ENCODE measurements around the gene AGBL4. TPM values are rescaled to one million over a fixed set of nuclear protein-coding genes. Genes with fewer than 3 reads are reported as not detected.

AGBL4 gene
- total RNA-seq, 6 experiments from 2014 or later, result not detected

GRCh38 chr1:48730164-48730910 is 1293.4 kb downstream of the AGBL4 start:
- H3K27ac Mint-ChIP-seq, result no peak overlapping the region

GRCh38 chr1:48728584-48728983 is 1295.2 kb downstream of the AGBL4 start:
- no peak for TF ChIP-seq CTCF (IDR thresholded peaks at IDR 0.05)
- no peak overlapping the region for H3K4me3 Mint-ChIP-seq
- H3K27me3 Mint-ChIP-seq (ENCODE audit: insufficient read depth), result no peaks in the 10 kb centered on the region
- H3K36me3 Mint-ChIP-seq (ENCODE audit: low read depth), result peaks cover 3% of the 10 kb centered on the region; the same call in 1 of the 2 replicates
- H3K27ac Mint-ChIP-seq, result no peak overlapping the region
- peaks cover 30% of the 10 kb centered on the region for H3K9me3 Mint-ChIP-seq
- H3K4me1 Mint-ChIP-seq (ENCODE audit: low read depth), result no peaks in the 10 kb centered on the region
- DNase-seq, result no peak

More at GRCh38 chr1:48730164-48730910, 1293.4 kb downstream of the AGBL4 start:
- peaks cover 36% of the 10 kb centered on the region for H3K9me3 Mint-ChIP-seq
- no peak overlapping the region for H3K4me3 Mint-ChIP-seq
- H3K27me3 Mint-ChIP-seq (ENCODE audit: insufficient read depth), result no peaks in the 10 kb centered on the region
- no peak for TF ChIP-seq CTCF (IDR thresholded peaks at IDR 0.05)
- H3K36me3 Mint-ChIP-seq (ENCODE audit: low read depth), result no peaks in the 10 kb centered on the region
- H3K4me1 Mint-ChIP-seq (ENCODE audit: low read depth), result no peaks in the 10 kb centered on the region
- DNase-seq, result no peak

- peaks cover 12% of the 10 kb centered on the region; the same call in 1 of the 2 replicates for H3K36me3 Mint-ChIP-seq (ENCODE audit: low read depth)
- no peaks in the 10 kb centered on the region for H3K27me3 Mint-ChIP-seq (ENCODE audit: insufficient read depth)
- TF ChIP-seq CTCF (IDR thresholded peaks at IDR 0.05), result no peak
These were observed 1297.1 kb downstream of the AGBL4 start for GRCh38 chr1:48726557-48727215.

GRCh38 chr1:48726139-48726538 is 1297.6 kb downstream of the AGBL4 start:
- Mint-ChIP-seq H3K4me1 (ENCODE audit: low read depth) (no peaks in the 10 kb centered on the region), H3K4me3 (no peak overlapping the region)

More at GRCh38 chr1:48726557-48727215, 1297.1 kb downstream of the AGBL4 start:
- peaks cover 41% of the 10 kb centered on the region for H3K9me3 Mint-ChIP-seq
- no peak for DNase-seq
- no peaks in the 10 kb centered on the region for H3K4me1 Mint-ChIP-seq (ENCODE audit: low read depth)
- H3K4me3 Mint-ChIP-seq, result no peak overlapping the region
- H3K27ac Mint-ChIP-seq, result no peak overlapping the region

More at GRCh38 chr1:48726139-48726538, 1297.6 kb downstream of the AGBL4 start:
- peaks cover 12% of the 10 kb centered on the region; the same call in 1 of the 2 replicates for H3K36me3 Mint-ChIP-seq (ENCODE audit: low read depth)
- H3K27me3 Mint-ChIP-seq (ENCODE audit: insufficient read depth), result no peaks in the 10 kb centered on the region
- peaks cover 43% of the 10 kb centered on the region for H3K9me3 Mint-ChIP-seq
- H3K27ac Mint-ChIP-seq, result no peak overlapping the region
- TF ChIP-seq CTCF (IDR thresholded peaks at IDR 0.05), result no peak
- DNase-seq, result no peak
